LNCAP (cell line): ENCODE results near the gene TRA2B.

Experiments used
- CTCF ChIP-seq: fragments of 450-650 bp; IDR thresholded peaks from 2 replicates; pipeline ENCODE4 v1.5.1; 2017; ENCODE audit warnings: mild to moderate bottlenecking

The TRA2B gene

GRCh38 chr3:185961675-185962232, 23.9 kb upstream of the TRA2B start:
- no peak for TF ChIP-seq CTCF

- TF ChIP-seq CTCF, result no peak
Measured at GRCh38 chr3:185960522-185961288, 22.9 kb upstream of the TRA2B start.

- no peak for TF ChIP-seq CTCF
Measured at GRCh38 chr3:185959609-185960521, 22.1 kb upstream of the TRA2B start.

- TF ChIP-seq CTCF, result no peak
Measured at GRCh38 chr3:185958626-185959025, 20.8 kb upstream of the TRA2B start.

- TF ChIP-seq CTCF, result no peak
Measured at GRCh38 chr3:185956244-185956643, 18.4 kb upstream of the TRA2B start.

GRCh38 chr3:185954366-185954723, 16.5 kb upstream of the TRA2B start:
- no peak for TF ChIP-seq CTCF

GRCh38 chr3:185950728-185951127, 12.9 kb upstream of the TRA2B start:
- no peak for TF ChIP-seq CTCF
